GM20000 (cell line): ENCODE results near the gene C13orf46.

Experiments
- DNase-seq: peaks from one replicate; pipeline ENCODE4 v3.0.0; 2012; ENCODE audit warnings: low spot score
- TF ChIP-seq, protein P1 (sequence below): IDR thresholded peaks from 2 replicates; pipeline ENCODE4 v1.5.1; 2012; ENCODE audit warnings: mild to moderate bottlenecking, control low read depth; ENCODE audit errors: extremely low read depth, missing control alignments

Gene C13orf46

DNA sequence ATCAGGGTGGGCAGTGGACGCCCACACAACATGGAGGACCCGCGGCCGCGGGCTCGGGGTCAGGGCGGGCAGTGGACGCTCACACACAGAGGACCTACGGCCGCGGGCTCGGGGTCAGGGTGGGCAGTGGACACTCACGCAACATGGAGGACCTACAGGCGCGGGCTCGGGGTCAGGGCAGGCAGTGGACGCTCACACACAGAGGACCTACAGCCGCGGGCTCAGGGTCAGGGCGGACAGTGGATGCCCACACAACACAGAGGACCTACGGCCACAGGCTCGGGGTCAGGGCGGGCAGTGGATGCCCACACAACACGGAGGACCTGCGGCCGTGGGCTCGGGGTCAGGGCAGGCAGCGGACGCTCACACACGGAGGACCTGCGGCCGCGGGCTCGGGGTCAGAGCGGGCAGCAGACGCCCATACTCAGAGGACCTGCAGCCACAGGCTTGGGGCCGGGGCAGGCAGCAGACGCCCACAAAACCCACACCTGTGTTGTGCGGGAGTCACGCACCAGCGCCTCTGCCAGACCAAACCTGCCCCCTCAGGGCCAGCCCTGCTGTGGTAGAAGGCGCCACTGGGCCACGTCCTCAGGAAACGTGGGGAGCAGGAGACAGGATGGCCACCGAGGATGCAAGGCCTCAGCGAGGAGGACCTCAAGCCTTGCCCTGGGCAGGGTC is 27.6 kb upstream of the C13orf46 start:
- TF ChIP-seq, protein P1, sequence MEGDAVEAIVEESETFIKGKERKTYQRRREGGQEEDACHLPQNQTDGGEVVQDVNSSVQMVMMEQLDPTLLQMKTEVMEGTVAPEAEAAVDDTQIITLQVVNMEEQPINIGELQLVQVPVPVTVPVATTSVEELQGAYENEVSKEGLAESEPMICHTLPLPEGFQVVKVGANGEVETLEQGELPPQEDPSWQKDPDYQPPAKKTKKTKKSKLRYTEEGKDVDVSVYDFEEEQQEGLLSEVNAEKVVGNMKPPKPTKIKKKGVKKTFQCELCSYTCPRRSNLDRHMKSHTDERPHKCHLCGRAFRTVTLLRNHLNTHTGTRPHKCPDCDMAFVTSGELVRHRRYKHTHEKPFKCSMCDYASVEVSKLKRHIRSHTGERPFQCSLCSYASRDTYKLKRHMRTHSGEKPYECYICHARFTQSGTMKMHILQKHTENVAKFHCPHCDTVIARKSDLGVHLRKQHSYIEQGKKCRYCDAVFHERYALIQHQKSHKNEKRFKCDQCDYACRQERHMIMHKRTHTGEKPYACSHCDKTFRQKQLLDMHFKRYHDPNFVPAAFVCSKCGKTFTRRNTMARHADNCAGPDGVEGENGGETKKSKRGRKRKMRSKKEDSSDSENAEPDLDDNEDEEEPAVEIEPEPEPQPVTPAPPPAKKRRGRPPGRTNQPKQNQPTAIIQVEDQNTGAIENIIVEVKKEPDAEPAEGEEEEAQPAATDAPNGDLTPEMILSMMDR = no peak
- no peak for DNase-seq

GRCh38 chr13:114000151-114001040 is 26.5 kb upstream of the C13orf46 start:
- DNase-seq = no peak
- TF ChIP-seq, protein P1 = no peak

DNA sequence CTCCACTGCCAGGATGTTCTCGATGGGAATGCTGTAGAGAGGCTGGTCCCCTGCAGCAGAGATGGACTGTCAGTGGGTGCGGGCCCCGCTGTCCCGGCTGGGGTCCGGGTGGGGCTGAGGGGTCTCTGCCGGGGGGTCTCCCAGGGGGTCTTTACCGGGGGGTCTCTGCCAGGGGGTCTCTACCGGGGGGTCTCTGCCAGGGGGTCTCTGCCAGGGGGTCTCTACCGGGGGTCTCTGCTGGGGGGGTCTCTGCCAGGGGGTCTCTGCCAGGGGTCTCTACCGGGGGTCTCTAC is 25.7 kb upstream of the C13orf46 start:
- TF ChIP-seq, protein P1 = no peak
- no peak for DNase-seq

GRCh38 chr13:113998781-113999617 is 25.1 kb upstream of the C13orf46 start:
- no peak for DNase-seq
- TF ChIP-seq, protein P1 = no peak

GRCh38 chr13:113997845-113998751 is 24.2 kb upstream of the C13orf46 start:
- TF ChIP-seq, protein P1 = no peak
- no peak for DNase-seq

- TF ChIP-seq, protein P1 = no peak
- DNase-seq = no peak
Observed at GRCh38 chr13:113996912-113997745, 23.3 kb upstream of the C13orf46 start.
